GM19452 (cell line): ENCODE data around the gene RDM1.
A peak's percentile ranks its signal among the peaks of the same experiment; 100 is the strongest.
"Not testable (repeated sequence)": the region's sequence is repeated elsewhere in the genome, so short reads cannot be mapped to it uniquely, and the experiment has no call there.

Source experiments
- ATAC-seq: cut with Tn5 transposase; IDR thresholded peaks from one replicate; pipeline ENCODE4 v1.9.1; 2021; ENCODE audit not compliant: unreplicated experiment

The RDM1 gene

DNA sequence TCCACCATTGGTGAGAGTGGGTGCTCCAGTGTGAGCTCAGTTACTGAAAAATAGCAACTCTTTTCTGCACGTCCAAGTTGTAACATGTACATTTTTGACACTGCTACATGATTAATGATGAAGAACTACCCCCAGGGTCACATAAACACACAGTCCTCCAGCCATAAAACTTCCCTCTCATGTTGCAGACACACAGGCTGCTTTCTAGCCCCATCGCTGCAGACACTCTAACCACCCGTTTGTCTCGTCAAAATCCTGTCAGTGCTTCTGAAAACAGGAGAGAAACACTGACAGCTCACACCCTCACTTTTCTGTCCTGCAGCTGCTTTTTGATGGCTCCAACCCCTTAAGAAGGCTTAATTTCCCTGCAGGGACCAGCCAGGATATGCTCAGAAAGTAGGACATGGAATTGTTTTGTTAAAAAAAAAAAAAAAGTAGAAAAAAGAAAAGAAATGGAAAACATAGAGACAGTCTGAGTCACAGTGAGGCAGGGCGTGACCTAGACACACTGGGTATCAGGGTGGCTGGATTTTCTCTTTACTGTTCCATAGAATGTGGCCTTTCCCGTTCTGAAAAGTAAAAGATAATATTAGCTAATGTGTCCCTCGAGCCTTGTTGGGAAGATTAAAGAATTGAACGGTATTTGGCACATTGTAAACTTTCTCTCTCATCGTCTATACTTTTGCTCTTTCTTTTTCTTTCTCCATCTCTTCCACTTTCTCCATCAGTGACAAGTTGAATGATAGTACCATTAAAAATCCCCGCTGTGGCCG is 29.7 kb downstream of the RDM1 start:
- no peak for ATAC-seq

DNA sequence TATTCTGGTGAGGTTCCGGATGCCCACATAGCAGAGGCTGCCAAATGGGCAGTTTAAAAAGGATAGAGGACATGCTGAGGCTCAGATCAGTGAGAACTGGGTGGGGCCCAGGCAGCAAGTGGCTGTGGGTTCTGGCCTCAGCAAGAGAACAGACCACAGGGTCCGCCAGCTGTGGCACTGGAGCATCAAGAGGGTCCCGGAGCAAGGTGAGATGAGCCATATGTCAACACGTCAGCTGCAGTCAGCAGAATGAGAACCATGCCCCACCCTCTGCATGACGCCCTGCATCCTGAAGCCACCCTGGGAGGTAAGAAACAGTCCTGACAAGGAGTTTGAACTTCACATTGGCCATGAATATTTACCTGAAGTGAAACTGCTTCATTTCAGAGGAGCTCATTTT is 30.3 kb downstream of the RDM1 start:
- ATAC-seq, result no peak

- ATAC-seq, result no peak
These were observed 32.1 kb downstream of the RDM1 start for GRCh38 chr17:35898283-35899070.

- not testable (repeated sequence) for ATAC-seq
These were observed 32.8 kb downstream of the RDM1 start for GRCh38 chr17:35897772-35898171.

GRCh38 chr17:35895636-35896587 is 34.7 kb downstream of the RDM1 start:
- no peak for ATAC-seq

GRCh38 chr17:35894206-35894605 is 36.4 kb downstream of the RDM1 start:
- no peak for ATAC-seq

- ATAC-seq, result no peak
These were observed 36.8 kb downstream of the RDM1 start for GRCh38 chr17:35893751-35894150.

- no peak for ATAC-seq
These were observed 38.2 kb downstream of the RDM1 start for GRCh38 chr17:35892091-35893035.

GRCh38 chr17:35891269-35891668 is 39.3 kb downstream of the RDM1 start:
- no peak for ATAC-seq

GRCh38 chr17:35890774-35891155 is 39.8 kb downstream of the RDM1 start:
- peak; percentile 59 for ATAC-seq

DNA sequence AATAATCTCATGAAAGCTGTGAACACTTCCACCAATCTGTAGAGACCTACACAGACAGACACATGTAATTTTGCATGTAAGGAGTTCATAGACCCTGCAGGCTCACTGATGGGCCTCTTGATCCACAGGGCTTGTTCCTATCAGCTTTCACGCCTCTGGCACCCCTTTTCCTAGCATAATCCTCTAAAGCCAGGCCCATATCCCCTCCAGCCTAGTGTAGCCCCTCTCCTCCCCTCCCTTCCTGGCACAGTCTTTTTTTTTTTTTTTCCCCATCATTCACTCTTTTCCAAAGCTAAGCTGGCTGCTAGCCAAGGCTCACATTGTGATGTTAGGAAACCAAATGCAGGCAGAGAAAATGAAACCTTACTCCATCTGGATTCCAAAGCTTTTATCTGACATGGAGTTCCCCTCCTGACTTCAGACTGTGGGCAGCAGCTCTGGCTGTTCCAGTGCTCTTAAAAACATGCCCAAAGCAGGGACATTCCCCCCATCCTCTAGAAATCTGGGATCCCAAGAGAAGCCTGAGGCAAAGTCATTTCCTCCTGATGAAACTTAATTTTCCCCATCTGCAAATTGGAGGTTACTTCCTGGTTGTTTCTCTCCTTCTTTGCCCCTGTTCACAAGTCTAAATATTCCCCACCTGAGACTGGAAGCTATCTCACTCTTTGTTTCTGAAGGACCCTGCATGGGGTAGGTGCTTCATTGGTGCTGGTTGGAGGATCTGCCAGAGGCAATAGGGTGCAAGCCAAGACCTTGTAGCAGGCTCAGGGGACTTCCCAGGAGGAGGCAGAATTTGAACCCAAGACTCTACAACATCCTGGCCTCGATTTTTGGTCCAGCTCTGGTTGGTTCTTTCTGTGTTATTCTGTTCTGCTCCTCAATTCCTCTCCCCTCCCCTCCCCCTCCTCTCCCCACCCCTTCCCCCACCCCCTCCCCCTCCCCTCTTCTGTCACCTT is 40.5 kb downstream of the RDM1 start:
- ATAC-seq, result no peak

- no peak for ATAC-seq
These were observed 41.3 kb downstream of the RDM1 start for GRCh38 chr17:35889241-35889640.

DNA sequence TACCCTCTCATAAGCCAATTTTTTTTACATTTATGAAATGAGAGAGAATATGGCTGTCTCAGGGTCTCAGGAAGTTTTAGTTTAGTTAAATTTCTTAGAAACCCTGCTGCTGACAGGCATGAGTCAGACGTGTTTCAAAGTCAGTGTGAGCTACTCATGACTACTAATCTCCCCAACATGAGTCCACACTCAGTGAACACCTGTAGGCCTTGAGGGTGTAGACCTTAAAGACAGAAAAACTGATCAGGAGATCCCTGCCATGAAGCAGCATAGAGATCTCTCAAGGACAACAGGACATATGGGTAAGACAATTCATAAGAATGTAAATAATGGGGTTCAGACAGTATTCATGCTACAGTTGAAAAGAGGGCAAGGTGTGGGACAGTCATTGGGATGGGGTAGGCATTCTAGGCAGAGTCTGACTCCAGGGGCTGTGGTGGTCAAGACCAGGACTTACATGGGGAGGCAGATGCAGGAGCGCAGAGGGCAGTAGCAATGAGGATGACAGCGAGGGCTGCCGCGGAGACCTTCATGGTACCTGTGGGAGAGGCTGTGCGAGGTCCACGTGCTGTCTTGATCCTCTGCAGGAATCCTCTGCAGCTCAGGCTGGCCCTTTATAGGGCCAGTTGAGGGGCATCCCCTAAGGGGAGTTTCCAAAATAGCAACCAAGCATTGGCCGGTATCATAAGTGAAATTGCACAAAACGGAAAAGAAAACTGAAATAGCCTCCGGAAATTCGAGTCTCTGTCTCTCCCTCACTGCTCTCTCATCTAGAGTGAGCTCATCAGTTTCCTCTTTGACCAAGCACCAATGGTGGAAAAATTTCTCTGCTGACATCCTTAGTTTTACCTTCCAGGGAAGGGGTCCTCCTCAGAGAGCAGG is 50.6 kb downstream of the RDM1 start, which contains the start of gene CCL5:
TSS of gene CCL5 (minus strand) at position 588 of the 882 bp plus-strand sequence.
- ATAC-seq, result peak; percentile 91

- ATAC-seq, result no peak
These were observed 52.2 kb downstream of the RDM1 start for GRCh38 chr17:35878361-35878760.

GRCh38 chr17:35877345-35878029 is 53.1 kb downstream of the RDM1 start:
- ATAC-seq, result no peak

DNA sequence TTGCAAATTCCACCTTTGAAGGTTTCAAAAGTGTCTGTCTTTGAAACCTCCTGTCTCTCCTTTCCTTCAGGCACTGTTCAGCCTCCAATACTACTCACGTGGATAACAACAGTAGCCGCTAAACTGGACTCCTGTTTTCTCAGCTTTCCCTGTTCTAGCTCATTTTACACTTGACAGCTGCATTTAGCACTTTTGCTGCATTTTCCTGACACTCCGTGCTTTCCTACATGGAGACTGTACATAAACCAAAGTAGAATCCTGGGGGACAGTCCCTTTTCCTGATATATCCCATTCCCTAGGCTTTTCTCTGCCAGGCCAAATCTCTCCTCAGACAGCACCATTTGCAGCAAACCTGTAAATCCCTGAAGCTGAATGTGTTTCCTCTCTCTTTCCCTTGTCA is 54.0 kb downstream of the RDM1 start:
- ATAC-seq, result no peak

GRCh38 chr17:35875800-35876139 is 54.8 kb downstream of the RDM1 start:
- ATAC-seq, result no peak
